DOHH2 (cell line): ENCODE results near the gene TST.

Experiments used
- CTCF ChIP-seq: fragments of 200-600 bp; sonication (generic); IDR thresholded peaks from one replicate; pipeline ENCODE4 v1.5.1; 2014; ENCODE audit warnings: antibody characterized with exemption, mild to moderate bottlenecking, low read depth, low read length; ENCODE audit not compliant: poor library complexity, severe bottlenecking
- EZH2phosphoT487 ChIP-seq: fragments of 200-600 bp; sonication (generic); IDR thresholded peaks from 2 replicates; pipeline ENCODE4 v1.6.1; 2017; ENCODE audit warnings: borderline replicate concordance, mild to moderate bottlenecking, antibody characterized with exemption, low read length, moderate library complexity, mixed read lengths

- TF ChIP-seq CTCF (no peak), EZH2phosphoT487 (no peak)
Observed at GRCh38 chr22:37033605-37034430, 14.6 kb upstream of the TST start.
